GM23338 (cell line): ENCODE measurements around the gene RDH12. TPM values are rescaled to one million over a fixed set of nuclear protein-coding genes. Genes with fewer than 3 reads are reported as not detected.

ENCODE experiments used
- ATAC-seq: fragments of 200-7000 bp; cut with Tn5 transposase; 3 replicates; pipeline ENCODE4 v1.9.1; 2020
- DNase-seq: peaks from one replicate; pipeline ENCODE4 v3.0.0-alpha.2; 2015; ENCODE audit warnings: low spot score
- H2AFZ ChIP-seq: fragments of 200-600 bp; sonication (generic); 2 replicates; pipeline ENCODE4 v1.8.0; 2016; ENCODE audit warnings: antibody characterized with exemption, mild to moderate bottlenecking, moderate library complexity
- H3F3A ChIP-seq: fragments of 200-600 bp; sonication (generic); replicated peaks from 2 replicates; pipeline ENCODE4 v1.8.0; 2017; ENCODE audit warnings: antibody characterized with exemption, mixed run types, low read depth
- H3K27ac ChIP-seq: fragments of 200-600 bp; sonication (generic); 2 replicates; pipeline ENCODE4 v1.6.1; 2016; ENCODE audit warnings: low read depth
- H3K27me3 ChIP-seq: fragments of 200-600 bp; sonication (generic); 2 replicates; pipeline ENCODE4 v1.8.0; 2016; ENCODE audit warnings: mild to moderate bottlenecking, mixed run types, moderate library complexity; ENCODE audit not compliant: insufficient read depth
- H3K36me3 ChIP-seq: fragments of 200-600 bp; sonication (generic); 2 replicates; pipeline ENCODE4 v1.8.0; 2016; ENCODE audit warnings: mild to moderate bottlenecking; ENCODE audit not compliant: insufficient read depth
- H3K4me1 ChIP-seq: fragments of 200-600 bp; sonication (generic); 2 replicates; pipeline ENCODE4 v1.8.0; 2016; ENCODE audit warnings: mild to moderate bottlenecking, moderate library complexity; ENCODE audit not compliant: insufficient read depth
- H3K4me2 ChIP-seq: fragments of 200-600 bp; sonication (generic); 2 replicates; pipeline ENCODE4 v1.7.1; 2017; ENCODE audit warnings: mixed run types
- H3K4me3 ChIP-seq: fragments of 200-600 bp; sonication (generic); 2 replicates; pipeline ENCODE4 v1.6.1; 2016; ENCODE audit warnings: mixed run types
- H3K79me2 ChIP-seq: fragments of 200-600 bp; sonication (generic); replicated peaks from 2 replicates; pipeline ENCODE4 v1.8.0; 2017; ENCODE audit warnings: mild to moderate bottlenecking; ENCODE audit not compliant: insufficient read depth
- H3K9me2 ChIP-seq: fragments of 200-600 bp; sonication (generic); 2 replicates; pipeline ENCODE4 v1.8.0; 2017; ENCODE audit not compliant: insufficient read depth
- H4K20me1 ChIP-seq: fragments of 200-600 bp; sonication (generic); replicated peaks from 2 replicates; pipeline ENCODE4 v1.8.0; 2017; ENCODE audit warnings: mild to moderate bottlenecking; ENCODE audit not compliant: insufficient read depth
- H3K27ac Mint-ChIP-seq: 2 replicates; pipeline ENCODE4 v1.8.0; 2020; ENCODE audit warnings: inconsistent platforms, mild to moderate bottlenecking, moderate library complexity, mixed read lengths
- H3K27me3 Mint-ChIP-seq: 3 replicates; pipeline ENCODE4 v1.8.0; 2022; ENCODE audit warnings: low read depth, mild to moderate bottlenecking, moderate library complexity, mixed read lengths, inconsistent platforms; ENCODE audit not compliant: insufficient read depth, poor library complexity
- H3K36me3 Mint-ChIP-seq: 3 replicates; pipeline ENCODE4 v1.8.0; 2021; ENCODE audit warnings: low read depth, mild to moderate bottlenecking, inconsistent platforms, moderate library complexity, mixed read lengths
- H3K4me1 Mint-ChIP-seq: 3 replicates; pipeline ENCODE4 v1.8.0; 2020; ENCODE audit warnings: mild to moderate bottlenecking, inconsistent platforms, mixed read lengths
- H3K4me3 Mint-ChIP-seq: 3 replicates; pipeline ENCODE4 v1.8.0; 2021; ENCODE audit warnings: moderate library complexity, mild to moderate bottlenecking, inconsistent platforms, mixed read lengths
- H3K9me3 Mint-ChIP-seq: 3 replicates; pipeline ENCODE4 v1.8.0; 2020; ENCODE audit warnings: moderate library complexity, mild to moderate bottlenecking, inconsistent platforms, mixed read lengths
- NANOG ChIP-seq: IDR thresholded peaks from 2 replicates; pipeline ENCODE4 v1.6.1; 2016; ENCODE audit warnings: antibody characterized with exemption, borderline replicate concordance
- ZNF462 ChIP-seq: fragments of 250-450 bp; sonication (Bioruptor Pico); IDR thresholded peaks from 2 replicates; pipeline ENCODE4 v1.5.0; 2020; ENCODE audit warnings: mild to moderate bottlenecking, moderate library complexity
- polyA plus RNA-seq: library from polyadenylated mRNA; unstranded; fragments of >200 nt; fragmentation: Nextera tagmentation; extraction: Ambion mirVana; gene quantifications from 2 replicates; pipeline ENCODE4 v1.2.1, GENCODE V29; 2016
- total RNA-seq: library from RNA; depleted of rRNA; stranded (reverse); fragments of >200 nt; shearing (Covaris generic); gene quantifications from 2 replicates; pipeline ENCODE4 v1.2.3, GENCODE V29; 2014
- TF ChIP-seq, protein P1 (sequence below): IDR thresholded peaks from one replicate; pipeline ENCODE4 v1.6.1; 2018; ENCODE audit warnings: antibody characterized with exemption; ENCODE audit not compliant: unreplicated experiment
- TF ChIP-seq, protein P2 (sequence below), 2 experiments: fragments of 200-600 bp in 1 of 2; sonication (generic) in 1 of 2; conservative IDR thresholded peaks; 2 replicates each; pipeline versions ENCODE4 v1.5.1 to v1.6.1; 2016 to 2017; ENCODE audit warnings: antibody characterized with exemption in 2 of 2, low read depth in 2 of 2, mild to moderate bottlenecking in 2 of 2, moderate library complexity in 1 of 2

Gene RDH12
- total and polyA plus RNA-seq, 2 experiments from 2014 or later, result 0.28 to 1.6 TPM

GRCh38 chr14:67704484-67705089 is 2.9 kb downstream of the RDH12 start:
- peaks cover 22% of the 10 kb centered on the region for H3K9me3 Mint-ChIP-seq
- Histone ChIP-seq H3K4me3 (no peak overlapping the region), H3K4me1 (no peaks in the 10 kb centered on the region; the same call in 1 of the 2 replicates), H3K36me3 (no peaks in the 10 kb centered on the region), H3F3A (no peaks in the 10 kb centered on the region), H3K27ac (no peak overlapping the region), H4K20me1 (no peaks in the 10 kb centered on the region), H3K27me3 (no peaks in the 10 kb centered on the region), H3K4me2 (no peak overlapping the region), H2AFZ (no peak overlapping the region), H3K9me2 (no peaks in the 10 kb centered on the region), H3K79me2 (no peaks in the 10 kb centered on the region)
- no peak overlapping the region for H3K27ac Mint-ChIP-seq
- no peaks in the 10 kb centered on the region for H3K4me1 Mint-ChIP-seq
- TF ChIP-seq, protein P1, sequence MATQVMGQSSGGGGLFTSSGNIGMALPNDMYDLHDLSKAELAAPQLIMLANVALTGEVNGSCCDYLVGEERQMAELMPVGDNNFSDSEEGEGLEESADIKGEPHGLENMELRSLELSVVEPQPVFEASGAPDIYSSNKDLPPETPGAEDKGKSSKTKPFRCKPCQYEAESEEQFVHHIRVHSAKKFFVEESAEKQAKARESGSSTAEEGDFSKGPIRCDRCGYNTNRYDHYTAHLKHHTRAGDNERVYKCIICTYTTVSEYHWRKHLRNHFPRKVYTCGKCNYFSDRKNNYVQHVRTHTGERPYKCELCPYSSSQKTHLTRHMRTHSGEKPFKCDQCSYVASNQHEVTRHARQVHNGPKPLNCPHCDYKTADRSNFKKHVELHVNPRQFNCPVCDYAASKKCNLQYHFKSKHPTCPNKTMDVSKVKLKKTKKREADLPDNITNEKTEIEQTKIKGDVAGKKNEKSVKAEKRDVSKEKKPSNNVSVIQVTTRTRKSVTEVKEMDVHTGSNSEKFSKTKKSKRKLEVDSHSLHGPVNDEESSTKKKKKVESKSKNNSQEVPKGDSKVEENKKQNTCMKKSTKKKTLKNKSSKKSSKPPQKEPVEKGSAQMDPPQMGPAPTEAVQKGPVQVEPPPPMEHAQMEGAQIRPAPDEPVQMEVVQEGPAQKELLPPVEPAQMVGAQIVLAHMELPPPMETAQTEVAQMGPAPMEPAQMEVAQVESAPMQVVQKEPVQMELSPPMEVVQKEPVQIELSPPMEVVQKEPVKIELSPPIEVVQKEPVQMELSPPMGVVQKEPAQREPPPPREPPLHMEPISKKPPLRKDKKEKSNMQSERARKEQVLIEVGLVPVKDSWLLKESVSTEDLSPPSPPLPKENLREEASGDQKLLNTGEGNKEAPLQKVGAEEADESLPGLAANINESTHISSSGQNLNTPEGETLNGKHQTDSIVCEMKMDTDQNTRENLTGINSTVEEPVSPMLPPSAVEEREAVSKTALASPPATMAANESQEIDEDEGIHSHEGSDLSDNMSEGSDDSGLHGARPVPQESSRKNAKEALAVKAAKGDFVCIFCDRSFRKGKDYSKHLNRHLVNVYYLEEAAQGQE, result no peak
- TF ChIP-seq ZNF462 (CRISPR knock-in tag) (no peak), NANOG (no peak)
- TF ChIP-seq, protein P2, sequence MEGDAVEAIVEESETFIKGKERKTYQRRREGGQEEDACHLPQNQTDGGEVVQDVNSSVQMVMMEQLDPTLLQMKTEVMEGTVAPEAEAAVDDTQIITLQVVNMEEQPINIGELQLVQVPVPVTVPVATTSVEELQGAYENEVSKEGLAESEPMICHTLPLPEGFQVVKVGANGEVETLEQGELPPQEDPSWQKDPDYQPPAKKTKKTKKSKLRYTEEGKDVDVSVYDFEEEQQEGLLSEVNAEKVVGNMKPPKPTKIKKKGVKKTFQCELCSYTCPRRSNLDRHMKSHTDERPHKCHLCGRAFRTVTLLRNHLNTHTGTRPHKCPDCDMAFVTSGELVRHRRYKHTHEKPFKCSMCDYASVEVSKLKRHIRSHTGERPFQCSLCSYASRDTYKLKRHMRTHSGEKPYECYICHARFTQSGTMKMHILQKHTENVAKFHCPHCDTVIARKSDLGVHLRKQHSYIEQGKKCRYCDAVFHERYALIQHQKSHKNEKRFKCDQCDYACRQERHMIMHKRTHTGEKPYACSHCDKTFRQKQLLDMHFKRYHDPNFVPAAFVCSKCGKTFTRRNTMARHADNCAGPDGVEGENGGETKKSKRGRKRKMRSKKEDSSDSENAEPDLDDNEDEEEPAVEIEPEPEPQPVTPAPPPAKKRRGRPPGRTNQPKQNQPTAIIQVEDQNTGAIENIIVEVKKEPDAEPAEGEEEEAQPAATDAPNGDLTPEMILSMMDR (conservative IDR thresholded peaks at IDR 0.05; ENCODE audit: low read depth in 2 of 2), result peak; percentile 85 to 86
- no peaks in the 10 kb centered on the region; the same call in 2 of the 3 replicates for H3K36me3 Mint-ChIP-seq
- peak; percentile 91 for ATAC-seq
- H3K27me3 Mint-ChIP-seq, result peaks cover 6% of the 10 kb centered on the region
- no peak overlapping the region for H3K4me3 Mint-ChIP-seq
- peak; percentile 85 for DNase-seq
